Jurkat, Clone E6-1 (cell line): Measurements from ENCODE around the gene ORMDL3. TPM values are rescaled to one million over a fixed set of nuclear protein-coding genes. Genes with fewer than 3 reads are reported as not detected.
A peak's percentile ranks its signal among the peaks of the same experiment; 100 is the strongest.

Source experiments
- DNase-seq: peaks from one replicate; pipeline ENCODE4 v3.0.0-alpha.2; 2011; ENCODE audit warnings: low read depth, low spot score
- H3K4me3 ChIP-seq: 2 replicates; pipeline ENCODE4 v1.5.1; 2011; ENCODE audit warnings: mild to moderate bottlenecking, low read length, control low read depth, moderate library complexity
- polyA plus RNA-seq: library from polyadenylated mRNA; unstranded; fragments of >200 nt; gene quantifications from one replicate; pipeline ENCODE4 v1.2.1, GENCODE V29; 2012; ENCODE audit warnings: missing spikeins; ENCODE audit not compliant: insufficient read length, insufficient read depth

The ORMDL3 gene
- polyA plus RNA-seq = 88.5 TPM

GRCh38 chr17:39927101-39927928 is at the start of gene ORMDL3, which contains the start of gene LRRC3C:
TSS of gene ORMDL3 (minus strand) at chr17:39927601. CDS start at chr17:39924203, 3,398 bp downstream.
TSS of gene LRRC3C (plus strand) at chr17:39927732. CDS start at chr17:39941524, 13,792 bp downstream.
- H3K4me3 ChIP-seq = peak within 1 kb of the TSS; percentile 88

GRCh38 chr17:39975801-39976200 is 48.4 kb upstream of the ORMDL3 start:
- no peak for DNase-seq
- no peak overlapping the region for H3K4me3 ChIP-seq

More at GRCh38 chr17:39927101-39927928, at the start of gene ORMDL3, which contains the start of gene LRRC3C:
- peak; percentile 86 for DNase-seq

GRCh38 chr17:39974433-39974832 is 47.0 kb upstream of the ORMDL3 start:
- H3K4me3 ChIP-seq = no peak overlapping the region
- DNase-seq = no peak

- no peak overlapping the region for H3K4me3 ChIP-seq
- no peak for DNase-seq
These were observed 46.1 kb upstream of the ORMDL3 start for GRCh38 chr17:39973496-39973895.

GRCh38 chr17:39972271-39972670 is 44.9 kb upstream of the ORMDL3 start:
- H3K4me3 ChIP-seq = no peak overlapping the region
- DNase-seq = no peak

GRCh38 chr17:39971076-39971603 is 43.7 kb upstream of the ORMDL3 start:
- H3K4me3 ChIP-seq = no peak overlapping the region
- DNase-seq = no peak

- DNase-seq = no peak
- H3K4me3 ChIP-seq = no peak overlapping the region
These were observed 42.8 kb upstream of the ORMDL3 start for GRCh38 chr17:39970157-39970692.

GRCh38 chr17:39969375-39969774 is 42.0 kb upstream of the ORMDL3 start:
- no peak for DNase-seq
- no peak overlapping the region for H3K4me3 ChIP-seq

- DNase-seq = no peak
- H3K4me3 ChIP-seq = no peak overlapping the region
These were observed 41.4 kb upstream of the ORMDL3 start for GRCh38 chr17:39968761-39969160.

- H3K4me3 ChIP-seq = no peak overlapping the region
- no peak for DNase-seq
These were observed 39.4 kb upstream of the ORMDL3 start for GRCh38 chr17:39966771-39967170.

- no peak overlapping the region for H3K4me3 ChIP-seq
- DNase-seq = no peak
These were observed 37.8 kb upstream of the ORMDL3 start for GRCh38 chr17:39965017-39965699.

GRCh38 chr17:39963829-39964228 is 36.4 kb upstream of the ORMDL3 start:
- DNase-seq = no peak
- no peak overlapping the region for H3K4me3 ChIP-seq

GRCh38 chr17:39962642-39963220 is 35.3 kb upstream of the ORMDL3 start, which contains the start of gene GSDMA:
TSS of gene GSDMA (plus strand) at chr17:39963004. CDS start at chr17:39965688, 2,684 bp downstream.
- DNase-seq = no peak
- H3K4me3 ChIP-seq = no peak within 1 kb of the TSS

- H3K4me3 ChIP-seq = no peak overlapping the region
- DNase-seq = no peak
These were observed 33.2 kb upstream of the ORMDL3 start for GRCh38 chr17:39960524-39961041.

GRCh38 chr17:39955726-39956225 is 28.4 kb upstream of the ORMDL3 start:
- H3K4me3 ChIP-seq = no peak overlapping the region
- no peak for DNase-seq

- no peak for DNase-seq
- no peak overlapping the region for H3K4me3 ChIP-seq
These were observed 27.5 kb upstream of the ORMDL3 start for GRCh38 chr17:39954876-39955275.

GRCh38 chr17:39953471-39953888 is 26.1 kb upstream of the ORMDL3 start:
- DNase-seq = no peak
- peak overlapping the region; percentile 63 for H3K4me3 ChIP-seq

GRCh38 chr17:39952680-39953470 is 25.5 kb upstream of the ORMDL3 start:
- peak; percentile 82 for DNase-seq
- H3K4me3 ChIP-seq = peak overlapping the region; percentile 63
